GM13977 (cell line): ENCODE results near the gene CHN1.

Experiments
- DNase-seq: peaks from one replicate; pipeline ENCODE4 v3.0.0; 2012; ENCODE audit warnings: low spot score
- CTCF ChIP-seq: IDR thresholded peaks from 2 replicates; pipeline ENCODE4 v1.5.1; 2012; ENCODE audit warnings: mild to moderate bottlenecking, control low read depth; ENCODE audit not compliant: insufficient read depth; ENCODE audit errors: extremely low read depth, missing control alignments
- in situ Hi-C: fragments of 300-500 bp; cut with MboI; formaldehyde crosslinking; loops from one replicate; pipeline ENCODE4 v1.12.0; 2022; ENCODE audit warnings: low sequenced_read_pairs, low pct_unique_long_range_greater_than_20kb, mixed read lengths, inconsistent platforms; ENCODE audit not compliant: unreplicated experiment

Gene CHN1

GRCh38 chr2:174771136-174771535, 234.0 kb downstream of the CHN1 start:
- TF ChIP-seq CTCF: no peak
- in situ Hi-C loops: no loop called here
- DNase-seq: no peak

GRCh38 chr2:174768557-174768956, 236.6 kb downstream of the CHN1 start:
- TF ChIP-seq CTCF: no peak
- DNase-seq: no peak
- in situ Hi-C loops: no loop called here

- TF ChIP-seq CTCF: no peak
- in situ Hi-C loops: no loop called here
- no peak for DNase-seq
These were observed 238.9 kb downstream of the CHN1 start for GRCh38 chr2:174766271-174766670.

- no peak for TF ChIP-seq CTCF
- in situ Hi-C loops: no loop called here
- DNase-seq: no peak
These were observed 239.6 kb downstream of the CHN1 start for GRCh38 chr2:174765576-174765975.

- in situ Hi-C loops: no loop called here
- no peak for DNase-seq
- no peak for TF ChIP-seq CTCF
These were observed 240.6 kb downstream of the CHN1 start, which contains the start of gene CHRNA1 for GRCh38 chr2:174764280-174765255. Gene CHRNA1 (minus strand): TSS chr2:174764472. CDS start chr2:174764394, 78 bp downstream.

GRCh38 chr2:174763780-174764179, 241.4 kb downstream of the CHN1 start:
- no peak for DNase-seq
- in situ Hi-C loops: no loop called here
- no peak for TF ChIP-seq CTCF
